GM21526 (cell line): ENCODE results near the gene SLC25A44.

Source experiments
- ATAC-seq: cut with Tn5 transposase; IDR thresholded peaks from one replicate; pipeline ENCODE4 v1.9.1; 2021; ENCODE audit warnings: moderate library complexity; ENCODE audit not compliant: unreplicated experiment, low FRiP score

SLC25A44 gene

GRCh38 chr1:156193488-156194299, at the start of gene SLC25A44:
Gene SLC25A44 (plus strand): TSS chr1:156194104. CDS start chr1:156199848, 5,744 bp downstream.
- peak; percentile 87 for ATAC-seq

- no peak for ATAC-seq
Observed at GRCh38 chr1:156144742-156145141, 49.2 kb upstream of the SLC25A44 start.

GRCh38 chr1:156145650-156146019, 48.3 kb upstream of the SLC25A44 start:
- no peak for ATAC-seq

GRCh38 chr1:156146020-156146768, 47.7 kb upstream of the SLC25A44 start:
- ATAC-seq = no peak

GRCh38 chr1:156146769-156147405, 47.0 kb upstream of the SLC25A44 start:
- no peak for ATAC-seq

- no peak for ATAC-seq
Observed at GRCh38 chr1:156148216-156148615, 45.7 kb upstream of the SLC25A44 start.

- peak; percentile 47 for ATAC-seq
Observed at GRCh38 chr1:156149374-156150332, 44.3 kb upstream of the SLC25A44 start.

GRCh38 chr1:156150333-156151011, 43.4 kb upstream of the SLC25A44 start:
- no peak for ATAC-seq

- no peak for ATAC-seq
Observed at GRCh38 chr1:156151093-156151688, 42.7 kb upstream of the SLC25A44 start.

GRCh38 chr1:156152628-156153027, 41.3 kb upstream of the SLC25A44 start:
- ATAC-seq = no peak

GRCh38 chr1:156153362-156153761, 40.5 kb upstream of the SLC25A44 start, which contains the start of gene SEMA4A:
Gene SEMA4A (plus strand): TSS chr1:156153585. CDS start chr1:156154579, 994 bp downstream.
- ATAC-seq = no peak

- no peak for ATAC-seq
Observed at GRCh38 chr1:156154317-156154749, 39.6 kb upstream of the SLC25A44 start.

- ATAC-seq = no peak
Observed at GRCh38 chr1:156155756-156156510, 38.0 kb upstream of the SLC25A44 start.

- no peak for ATAC-seq
Observed at GRCh38 chr1:156157506-156157905, 36.4 kb upstream of the SLC25A44 start.

- ATAC-seq = no peak
Observed at GRCh38 chr1:156157966-156158365, 35.9 kb upstream of the SLC25A44 start.

GRCh38 chr1:156160000-156160742, 33.7 kb upstream of the SLC25A44 start:
- no peak for ATAC-seq

- ATAC-seq = no peak
Observed at GRCh38 chr1:156160743-156161171, 33.1 kb upstream of the SLC25A44 start.
